DOHH2 (cell line): ENCODE measurements around the gene MAGEH1.
"Not testable (repeated sequence)": the region's sequence is repeated elsewhere in the genome, so short reads cannot be mapped to it uniquely, and the experiment has no call there.

ENCODE experiments used
- H3F3A ChIP-seq: fragments of 200-600 bp; sonication (generic), shearing (Covaris generic); 2 replicates; pipeline ENCODE4 v1.6.0; 2016; ENCODE audit warnings: antibody characterized with exemption, mild to moderate bottlenecking; ENCODE audit not compliant: control insufficient read depth, insufficient read depth
- H3K27ac ChIP-seq: fragments of 200-600 bp; sonication (generic); 2 replicates; pipeline ENCODE4 v1.5.1; 2014; ENCODE audit warnings: low read depth, mild to moderate bottlenecking, low read length, moderate library complexity
- H3K27me3 ChIP-seq: fragments of 200-600 bp; sonication (generic); 2 replicates; pipeline ENCODE4 v1.6.1; 2014; ENCODE audit warnings: mild to moderate bottlenecking, low read length, mixed read lengths; ENCODE audit not compliant: control insufficient read depth
- H3K36me3 ChIP-seq: fragments of 200-600 bp; sonication (generic); 2 replicates; pipeline ENCODE4 v1.6.1; 2014; ENCODE audit warnings: mild to moderate bottlenecking, low read length, moderate library complexity, mixed read lengths; ENCODE audit not compliant: control insufficient read depth
- H3K4me1 ChIP-seq: fragments of 200-600 bp; sonication (generic); 2 replicates; pipeline ENCODE4 v1.6.1; 2014; ENCODE audit warnings: mild to moderate bottlenecking, low read length, mixed read lengths; ENCODE audit not compliant: control insufficient read depth
- H3K4me2 ChIP-seq: fragments of 200-600 bp; sonication (generic); 2 replicates; pipeline ENCODE4 v1.6.0; 2014; ENCODE audit warnings: mild to moderate bottlenecking, low read length, moderate library complexity
- H3K4me3 ChIP-seq: fragments of 200-600 bp; sonication (generic); 2 replicates; pipeline ENCODE4 v1.5.1; 2014; ENCODE audit warnings: mild to moderate bottlenecking, low read length, mixed read lengths
- H3K79me2 ChIP-seq: fragments of 200-600 bp; sonication (generic); 2 replicates; pipeline ENCODE4 v1.6.1; 2014; ENCODE audit warnings: mild to moderate bottlenecking, low read length, mixed read lengths; ENCODE audit not compliant: control insufficient read depth
- H3K9me2 ChIP-seq: fragments of 200-600 bp; sonication (generic); replicated peaks from 2 replicates; pipeline ENCODE4 v1.6.1; 2014; ENCODE audit warnings: mild to moderate bottlenecking, low read length, mixed read lengths; ENCODE audit not compliant: control insufficient read depth
- H3K9me3 ChIP-seq: fragments of 200-600 bp; sonication (generic); 2 replicates; pipeline ENCODE4 v1.6.1; 2014; ENCODE audit warnings: antibody characterized with exemption, low read length, mixed read lengths; ENCODE audit not compliant: control insufficient read depth, insufficient read depth
- H4K20me1 ChIP-seq: fragments of 200-600 bp; sonication (generic); 2 replicates; pipeline ENCODE4 v1.6.0; 2014; ENCODE audit warnings: low read depth, mild to moderate bottlenecking, antibody characterized with exemption, low read length, moderate library complexity; ENCODE audit not compliant: control insufficient read depth, insufficient read depth
- CTCF ChIP-seq: fragments of 200-600 bp; sonication (generic); IDR thresholded peaks from one replicate; pipeline ENCODE4 v1.5.1; 2014; ENCODE audit warnings: antibody characterized with exemption, mild to moderate bottlenecking, low read depth, low read length; ENCODE audit not compliant: poor library complexity, severe bottlenecking
- EZH2phosphoT487 ChIP-seq: fragments of 200-600 bp; sonication (generic); IDR thresholded peaks from 2 replicates; pipeline ENCODE4 v1.6.1; 2017; ENCODE audit warnings: borderline replicate concordance, mild to moderate bottlenecking, antibody characterized with exemption, low read length, moderate library complexity, mixed read lengths

Gene MAGEH1

GRCh38 chrX:55451141-55451540, 786 bp upstream of the MAGEH1 start:
- no peaks in the 10 kb centered on the region for H3K79me2 ChIP-seq
- TF ChIP-seq CTCF: no peak
- no peak for TF ChIP-seq EZH2phosphoT487
- no peaks in the 10 kb centered on the region for H3K36me3 ChIP-seq
- peak overlapping the region; percentile 80 for H3K4me2 ChIP-seq
- H3K27me3 ChIP-seq: no peaks in the 10 kb centered on the region
- no peak overlapping the region for H3K27ac ChIP-seq
- no peaks in the 10 kb centered on the region for H3K9me3 ChIP-seq
- H3F3A ChIP-seq: no peaks in the 10 kb centered on the region
- peak overlapping the region; percentile 80 for H3K4me3 ChIP-seq
- no peaks in the 10 kb centered on the region for H3K9me2 ChIP-seq
- H3K4me1 ChIP-seq: peaks cover 4% of the 10 kb centered on the region; the same call in 1 of the 2 replicates
- H4K20me1 ChIP-seq: no peaks in the 10 kb centered on the region

GRCh38 chrX:55451626-55451989, 319 bp upstream of the MAGEH1 start:
- H3K9me3 ChIP-seq: no peaks in the 10 kb centered on the region
- peak overlapping the region; percentile 80 for H3K4me2 ChIP-seq
- H3K79me2 ChIP-seq: no peaks in the 10 kb centered on the region
- H3K4me1 ChIP-seq: peaks cover 4% of the 10 kb centered on the region; the same call in 1 of the 2 replicates
- H3K36me3 ChIP-seq: no peaks in the 10 kb centered on the region
- no peaks in the 10 kb centered on the region for H4K20me1 ChIP-seq
- H3F3A ChIP-seq: no peaks in the 10 kb centered on the region
- no peak overlapping the region for H3K27ac ChIP-seq
- peak overlapping the region; percentile 80 for H3K4me3 ChIP-seq
- no peaks in the 10 kb centered on the region for H3K9me2 ChIP-seq
- H3K27me3 ChIP-seq: no peaks in the 10 kb centered on the region
- no peak for TF ChIP-seq EZH2phosphoT487
- no peak for TF ChIP-seq CTCF

- H3K36me3 ChIP-seq: no peaks in the 10 kb centered on the region
- no peaks in the 10 kb centered on the region for H4K20me1 ChIP-seq
- H3F3A ChIP-seq: no peaks in the 10 kb centered on the region
- H3K9me3 ChIP-seq: no peaks in the 10 kb centered on the region
- H3K27ac ChIP-seq: no peak overlapping the region
- peak overlapping the region; percentile 80 for H3K4me3 ChIP-seq
- H3K27me3 ChIP-seq: no peaks in the 10 kb centered on the region
- peak overlapping the region; percentile 80 for H3K4me2 ChIP-seq
- H3K79me2 ChIP-seq: no peaks in the 10 kb centered on the region
- no peak for TF ChIP-seq EZH2phosphoT487
- no peak for TF ChIP-seq CTCF
- H3K9me2 ChIP-seq: no peaks in the 10 kb centered on the region
- peaks cover 4% of the 10 kb centered on the region; the same call in 1 of the 2 replicates for H3K4me1 ChIP-seq
Measured at GRCh38 chrX:55452833-55453124, 852 bp downstream of the MAGEH1 start.

- not testable (repeated sequence) for H3K4me3 ChIP-seq, H3K27me3 ChIP-seq, H3F3A ChIP-seq, H3K4me1 ChIP-seq, H4K20me1 ChIP-seq, H3K9me3 ChIP-seq, H3K4me2 ChIP-seq, H3K79me2 ChIP-seq, H3K36me3 ChIP-seq, H3K27ac ChIP-seq, H3K9me2 ChIP-seq
Measured at GRCh38 chrX:55455708-55456107, 3.8 kb downstream of the MAGEH1 start.

GRCh38 chrX:55459426-55459825, 7.5 kb downstream of the MAGEH1 start:
- not testable (repeated sequence) for H4K20me1 ChIP-seq, H3F3A ChIP-seq, H3K4me3 ChIP-seq, H3K4me2 ChIP-seq, H3K27me3 ChIP-seq, H3K9me2 ChIP-seq, H3K36me3 ChIP-seq, H3K79me2 ChIP-seq, H3K27ac ChIP-seq, H3K4me1 ChIP-seq, H3K9me3 ChIP-seq

GRCh38 chrX:55459926-55460325, 8.0 kb downstream of the MAGEH1 start:
- not testable (repeated sequence) for H3K4me3 ChIP-seq, H3K4me1 ChIP-seq, H3K27me3 ChIP-seq, H3K27ac ChIP-seq, H3F3A ChIP-seq, H3K36me3 ChIP-seq, H3K9me3 ChIP-seq, H3K9me2 ChIP-seq, H4K20me1 ChIP-seq, H3K79me2 ChIP-seq, H3K4me2 ChIP-seq
